AG20443 (cell line): Measurements from ENCODE around the gene FALEC.

ENCODE experiments used
- DNase-seq: peaks from one replicate; pipeline ENCODE4 v3.0.0; 2012; ENCODE audit warnings: low spot score, mixed read lengths

Gene FALEC

GRCh38 chr1:150511985-150512660, 3.4 kb upstream of the FALEC start:
- DNase-seq = no peak

DNA sequence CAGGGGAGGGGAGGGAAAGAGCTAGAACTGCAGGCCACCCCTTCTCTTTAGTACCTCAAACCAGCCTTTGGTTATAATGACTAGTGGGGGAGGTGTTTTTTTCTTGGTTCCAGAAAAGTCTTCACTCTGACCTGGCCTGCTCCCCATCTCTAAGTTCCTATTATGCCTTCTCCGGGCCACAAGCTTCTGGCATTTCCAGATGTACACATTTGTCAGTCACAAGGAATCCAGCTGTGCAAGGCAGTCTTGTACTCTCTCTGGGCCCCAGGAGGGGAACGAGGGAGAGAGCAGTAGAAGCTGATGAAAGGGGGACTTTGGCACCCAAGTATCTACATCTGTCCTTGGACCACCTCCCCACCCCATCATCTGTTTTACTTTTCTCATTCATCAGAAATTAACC, 2.7 kb upstream of the FALEC start:
- DNase-seq = no peak

GRCh38 chr1:150513351-150513791, 2.2 kb upstream of the FALEC start:
- peak; percentile 35 for DNase-seq

DNA sequence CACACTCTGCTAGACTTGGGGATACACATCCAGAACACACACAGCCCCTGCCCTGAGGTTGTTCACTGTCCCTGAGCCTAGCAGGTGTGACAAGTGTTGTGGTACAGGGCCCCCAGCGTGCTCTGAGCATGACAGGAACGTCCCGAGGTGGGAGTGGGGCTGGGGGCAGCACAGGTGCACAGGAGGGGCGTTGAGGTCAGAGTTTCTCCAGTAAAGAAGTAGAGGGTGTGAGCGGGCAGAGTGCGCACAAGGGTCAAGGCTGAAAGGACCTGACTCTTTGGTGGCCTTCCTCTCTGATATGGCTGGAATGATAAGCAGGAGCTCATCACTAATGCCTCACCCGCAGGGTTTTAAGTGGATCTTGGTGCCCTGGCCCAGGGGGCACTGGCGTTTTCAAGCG, 1.3 kb upstream of the FALEC start:
- no peak for DNase-seq

DNA sequence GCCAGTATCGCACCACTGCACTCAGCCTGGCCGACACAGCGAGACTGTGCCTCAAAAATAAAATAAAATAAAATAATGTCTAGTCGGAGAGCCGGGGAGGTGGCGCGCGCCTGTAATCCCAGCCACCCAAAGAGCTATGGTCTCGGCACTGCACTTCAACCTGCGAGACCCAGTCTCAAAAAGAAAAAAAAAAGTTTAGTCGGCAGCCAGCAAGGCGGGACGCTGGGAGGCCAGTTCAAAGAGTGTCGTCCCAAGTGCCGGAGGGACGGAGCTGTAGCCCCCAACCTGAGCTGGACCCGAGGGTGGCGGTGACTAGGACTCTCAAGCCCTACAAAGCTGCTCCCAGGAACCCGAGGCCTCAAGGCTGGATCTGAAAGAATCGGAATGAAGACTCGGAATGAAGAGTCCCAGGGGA, 632 bp upstream of the FALEC start:
- DNase-seq = no peak

DNA sequence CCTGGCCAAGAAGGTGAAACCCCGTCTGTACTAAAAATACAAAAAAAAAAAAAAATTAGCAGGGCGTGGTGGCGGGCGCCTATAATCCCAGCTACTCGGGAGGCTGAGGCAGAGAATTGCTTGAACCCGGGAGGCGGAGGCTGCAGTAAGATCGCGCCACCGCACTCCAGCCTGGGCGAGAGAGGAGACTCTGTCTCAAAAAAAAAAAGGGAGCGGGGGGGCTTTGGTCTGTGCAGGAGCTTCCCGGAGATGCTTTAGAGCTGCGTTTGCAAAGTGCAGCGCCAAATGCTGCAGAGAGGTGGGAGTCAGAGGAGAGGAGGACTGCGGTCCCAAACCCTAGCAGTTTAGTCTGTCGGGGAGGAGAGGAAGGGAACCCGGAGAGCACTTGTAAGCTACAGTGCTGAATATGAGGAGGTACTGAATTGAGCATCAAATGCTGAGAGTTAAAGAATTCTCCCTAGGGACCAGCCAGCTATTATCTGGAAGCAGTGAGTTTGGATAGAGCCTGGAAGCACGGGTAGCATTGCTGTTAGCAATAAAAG, 569 bp downstream of the FALEC start:
- DNase-seq = no peak

DNA sequence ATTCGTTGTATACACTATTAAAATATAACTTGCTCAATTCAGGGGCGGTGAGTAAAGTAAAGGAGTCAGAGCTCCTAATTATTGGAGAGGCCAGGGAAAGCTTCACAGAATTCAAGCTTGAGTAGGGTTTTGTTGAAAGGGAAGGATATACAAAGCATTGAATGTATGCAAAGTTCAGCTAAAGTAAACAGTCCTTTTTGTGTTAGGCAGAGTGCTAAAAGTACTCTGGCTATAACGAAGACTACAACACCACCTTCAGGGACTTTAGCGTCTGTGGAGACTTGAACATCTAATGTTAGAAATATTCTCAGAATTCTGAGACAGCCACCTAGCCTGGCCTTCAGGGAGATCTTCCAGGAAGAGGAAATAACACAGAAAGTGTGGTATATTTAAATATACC, 1.1 kb downstream of the FALEC start:
- DNase-seq = no peak

DNA sequence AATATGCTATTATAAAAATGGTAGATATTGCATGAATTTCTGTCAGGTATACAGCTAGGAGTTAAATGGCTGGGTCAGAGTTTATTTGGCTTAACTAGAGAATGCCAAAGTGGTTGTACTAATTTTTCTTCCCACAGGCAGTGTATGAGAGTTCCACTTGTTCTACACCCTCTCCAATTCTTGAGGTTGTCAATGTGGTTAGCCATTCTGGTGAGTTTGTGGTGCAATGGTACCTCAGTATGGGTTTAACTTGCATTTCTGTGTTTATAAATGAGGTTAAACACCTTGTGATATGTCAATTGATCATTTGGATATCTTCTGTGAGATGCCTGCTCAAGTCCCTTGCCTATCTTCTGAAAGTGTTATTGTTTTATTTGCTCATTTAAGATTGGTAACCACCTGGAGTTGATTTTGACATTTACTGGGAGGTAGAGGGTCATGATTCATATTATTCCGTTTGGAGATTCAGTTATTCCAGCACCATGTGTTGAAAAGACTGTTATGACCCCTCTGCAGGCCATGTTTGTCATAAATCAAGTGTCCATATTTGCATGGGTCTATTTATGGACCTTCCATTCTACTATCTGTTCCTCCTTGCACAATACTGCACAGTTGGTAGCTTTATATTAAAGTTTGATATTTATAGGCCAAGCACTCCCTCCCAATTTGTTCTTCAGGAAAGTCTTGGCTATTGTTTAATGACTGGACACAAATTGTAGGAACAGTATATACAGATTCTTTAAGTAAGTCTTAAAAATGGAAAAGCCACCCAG, 5.8 kb downstream of the FALEC start:
- DNase-seq = no peak

GRCh38 chr1:150525348-150525747, 9.8 kb downstream of the FALEC start:
- no peak for DNase-seq

- peak; percentile 64 for DNase-seq
Observed at GRCh38 chr1:150528196-150528595, 12.6 kb downstream of the FALEC start.

GRCh38 chr1:150529017-150529416, 13.5 kb downstream of the FALEC start:
- DNase-seq = peak; percentile 54

GRCh38 chr1:150530491-150531159, 15.1 kb downstream of the FALEC start:
- no peak for DNase-seq

DNA sequence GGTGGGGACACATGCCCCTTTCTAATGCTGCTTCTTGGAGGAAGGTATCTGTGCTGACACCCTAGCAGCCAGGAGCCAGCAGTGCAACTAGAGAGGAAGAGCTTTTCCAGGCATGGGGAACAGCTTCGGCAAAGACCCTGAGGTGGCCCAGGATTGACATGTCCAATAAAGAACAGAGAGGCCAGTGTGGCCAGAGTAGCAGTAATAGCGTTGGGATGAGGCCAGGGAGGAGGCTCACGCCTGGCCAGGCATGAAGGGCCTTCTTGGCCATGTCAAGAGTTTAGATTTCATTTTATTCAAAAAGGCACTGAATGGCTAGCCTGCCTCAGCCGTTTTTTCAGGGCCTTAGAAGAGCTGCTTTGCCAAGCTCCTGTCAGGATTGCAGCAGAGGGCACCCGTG, 17.3 kb downstream of the FALEC start:
- DNase-seq = no peak

GRCh38 chr1:150534002-150534401, 18.4 kb downstream of the FALEC start:
- DNase-seq = no peak

DNA sequence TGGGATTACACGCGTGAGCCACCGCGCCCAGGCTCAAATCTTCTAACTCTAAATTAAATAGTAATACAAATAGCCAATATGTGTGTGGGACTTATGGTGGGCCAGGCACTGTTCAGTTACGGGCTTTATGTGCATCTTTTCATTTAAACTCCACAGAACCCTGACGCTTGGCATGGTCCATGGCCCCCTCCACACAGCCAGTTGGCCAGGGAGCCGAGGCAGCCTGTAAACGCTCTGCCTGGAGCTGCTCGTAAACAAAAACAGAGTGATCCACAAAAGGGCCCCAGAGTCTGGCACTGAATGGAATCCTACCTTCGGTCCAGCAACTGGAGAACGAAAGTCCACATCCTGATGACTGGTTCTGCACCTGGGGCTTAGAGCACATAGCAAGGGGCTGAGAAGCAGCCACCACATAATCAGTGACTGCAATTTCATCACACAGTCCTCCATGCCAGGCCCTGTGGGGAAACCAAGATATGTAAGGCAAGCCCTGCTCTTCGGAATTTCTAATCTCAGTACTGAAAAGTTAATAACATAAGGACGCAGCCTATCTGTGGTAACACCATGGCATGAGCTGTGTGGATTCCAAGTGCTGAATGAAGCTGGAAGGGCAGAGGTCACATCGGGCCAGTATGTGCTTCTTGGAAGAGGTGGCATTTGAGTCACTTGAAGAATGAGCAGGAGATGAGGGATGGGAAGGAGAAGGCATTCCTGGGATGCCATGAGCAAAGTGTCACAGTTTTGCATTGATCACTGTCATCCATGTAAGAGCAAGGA, 20.1 kb downstream of the FALEC start:
- DNase-seq = peak; percentile 73

DNA sequence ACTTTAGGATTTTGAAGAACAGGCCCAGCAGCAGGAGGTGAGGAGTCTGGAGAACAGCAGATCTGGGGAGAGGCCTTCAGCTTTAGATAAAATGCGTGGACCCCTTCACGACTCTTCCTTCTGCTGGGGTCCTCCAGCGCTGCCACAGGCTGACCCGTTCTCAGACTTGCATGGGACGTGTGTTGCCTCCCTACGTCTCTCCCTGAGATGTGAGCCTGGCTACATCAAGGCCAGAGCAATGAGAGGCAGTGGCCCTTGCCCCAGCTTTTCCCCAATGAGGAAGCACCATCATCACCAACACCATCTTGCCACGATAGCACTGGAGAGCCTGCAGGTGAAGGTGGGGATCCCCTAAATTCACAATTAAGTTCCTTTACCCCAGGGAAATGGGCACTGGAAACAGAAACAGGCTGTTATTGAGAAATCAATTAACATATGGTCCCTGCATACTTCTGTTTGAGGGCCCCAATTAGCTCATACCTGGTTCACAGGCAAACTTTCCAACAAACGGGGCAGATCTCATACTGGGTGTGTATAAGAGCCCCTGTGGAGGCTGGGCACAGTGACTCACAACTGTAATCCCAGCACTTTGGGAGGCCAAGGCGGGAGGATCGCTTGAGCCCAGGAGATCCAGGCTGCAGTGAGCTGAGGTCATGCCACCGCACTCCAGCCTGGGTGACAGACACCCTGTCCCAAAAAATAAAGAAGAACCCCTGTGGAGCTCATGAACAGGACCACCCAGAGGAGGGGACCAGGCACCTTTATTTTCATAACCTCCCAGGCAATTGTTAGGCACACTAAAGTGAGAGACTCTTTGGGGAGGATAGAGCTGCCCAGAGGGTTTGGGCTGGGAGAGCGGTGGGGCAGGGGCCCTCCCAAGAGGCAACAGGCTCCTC, 21.5 kb downstream of the FALEC start:
- DNase-seq = no peak

DNA sequence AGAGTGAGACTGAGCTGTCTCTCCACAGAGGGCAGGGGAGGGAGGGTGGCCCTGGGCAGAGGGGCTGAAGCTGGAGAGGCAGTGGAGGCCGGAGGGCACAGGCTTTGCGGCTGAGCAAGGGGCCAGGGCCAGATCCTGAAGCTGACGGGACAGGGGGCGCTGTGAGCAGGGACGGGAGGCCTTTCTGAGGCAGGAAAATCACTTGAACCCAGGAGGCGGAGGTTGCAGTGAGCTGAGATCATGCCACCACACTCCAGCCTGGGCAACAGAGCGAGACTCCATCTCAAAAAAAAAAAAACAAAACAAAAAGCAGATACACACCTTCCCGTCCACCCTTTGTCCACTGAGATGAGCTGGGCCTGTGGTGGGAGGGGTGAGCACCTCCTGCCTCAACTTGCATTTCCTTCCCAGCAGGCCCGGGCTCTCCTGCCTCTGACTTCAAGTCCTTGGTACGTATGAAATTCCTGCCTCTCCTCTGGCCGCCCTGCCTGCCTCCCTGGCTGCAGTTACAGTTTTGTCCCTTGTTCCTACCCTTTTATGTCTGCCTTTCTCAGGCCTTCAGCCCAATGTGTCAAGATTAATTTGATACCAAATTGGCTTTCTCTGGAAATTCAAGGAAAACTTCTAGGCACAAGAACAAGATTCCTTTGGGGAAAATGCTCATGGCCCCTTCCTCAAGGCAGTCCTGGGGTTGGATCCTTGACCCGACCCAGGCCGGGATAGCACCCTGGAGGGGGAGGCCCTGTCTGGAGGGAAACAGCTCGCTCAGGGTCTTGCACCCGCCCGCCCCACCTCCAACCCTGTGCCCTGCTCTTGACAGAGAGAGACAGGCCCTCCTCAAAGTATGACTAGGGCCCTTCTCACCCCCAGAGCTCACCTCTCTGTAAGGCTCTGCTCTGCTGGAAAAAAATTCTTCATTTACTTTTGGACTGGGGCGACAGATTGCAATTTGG, 22.5 kb downstream of the FALEC start:
- peak; percentile 88 for DNase-seq

DNA sequence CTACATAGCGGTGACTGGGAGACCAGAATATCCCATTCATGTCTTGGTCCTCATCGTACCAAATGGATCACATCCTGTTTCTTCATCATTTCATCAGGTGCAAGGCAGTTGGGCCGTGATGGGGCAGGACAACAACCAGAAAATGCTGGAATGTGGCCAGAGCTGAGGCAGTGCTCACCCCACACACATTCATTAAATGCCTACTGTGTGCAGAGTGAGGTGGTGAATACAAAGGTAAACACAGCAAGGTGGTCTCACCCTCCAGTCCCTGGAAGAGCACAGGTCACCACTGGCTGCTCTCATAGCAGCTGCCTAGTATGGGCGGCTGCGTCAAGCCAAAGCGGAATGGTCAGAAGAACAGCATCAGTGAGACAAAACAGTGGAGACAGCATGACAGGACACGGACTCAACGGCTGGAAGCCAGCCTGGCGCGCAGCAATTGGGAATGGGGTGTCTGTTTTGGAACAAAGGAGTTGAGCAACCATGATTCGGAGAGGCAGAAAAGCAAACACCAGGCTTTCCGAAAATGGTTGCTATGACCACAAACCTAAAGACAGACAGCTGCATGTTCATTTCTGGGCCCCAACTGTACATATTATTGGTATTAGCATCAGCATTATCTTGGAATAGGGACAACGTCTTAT, 28.1 kb downstream of the FALEC start:
- peak; percentile 43 for DNase-seq

DNA sequence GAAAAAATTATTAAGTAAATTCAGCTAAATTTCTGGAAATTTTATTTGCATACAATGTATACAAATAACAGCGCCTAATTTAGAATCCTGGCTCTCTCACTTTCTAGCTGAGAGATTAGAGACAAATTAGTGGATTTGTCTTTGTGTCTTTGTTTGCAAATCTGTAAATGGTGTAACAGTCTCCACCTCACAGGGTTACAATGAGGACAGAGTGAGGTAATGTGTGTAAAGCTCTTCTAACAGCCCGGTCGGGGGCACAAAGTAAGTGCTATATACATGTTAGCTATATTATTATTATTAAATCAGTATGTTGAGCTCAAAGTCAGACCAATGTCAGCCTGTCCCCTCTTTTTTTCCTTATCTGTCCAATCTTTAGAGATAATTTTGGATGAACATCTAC, 28.7 kb downstream of the FALEC start:
- DNase-seq = no peak
